ENCODE data around the gene EIF2AK3.

EIF2AK3 gene

DNA sequence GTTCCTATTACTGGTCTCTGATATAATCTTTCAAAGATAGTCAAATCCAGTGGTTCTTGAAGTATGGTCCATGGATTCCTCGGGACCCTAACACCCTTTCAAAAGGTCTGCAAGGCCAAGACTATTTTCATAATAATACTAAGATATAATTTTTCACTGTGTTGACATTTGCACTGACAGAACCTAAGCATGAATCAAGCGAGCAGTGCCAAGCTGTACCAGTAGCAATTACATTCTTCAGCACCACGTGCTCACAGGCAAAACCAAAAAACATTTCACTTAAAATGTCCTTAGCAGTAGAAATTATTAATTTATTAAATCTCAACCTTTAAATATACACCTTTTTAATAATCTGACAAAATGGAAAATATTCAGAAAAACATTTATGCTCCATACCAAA, 59.1 kb downstream of the EIF2AK3 start:
- H3K4me1 ChIP-seq (ENCODE audit: control insufficient read depth, insufficient read depth, low read length), result no peaks in the 10 kb centered on the region
- H3K36me3 ChIP-seq (ENCODE audit: control insufficient read depth in 2 of 2, insufficient read depth in 1 of 2, low read length in 2 of 2), result peaks cover 0 to 25% of the 10 kb centered on the region in 2 experiments; a peak in 2 of 3 replicates
- CTCF ChIA-PET, result interaction anchor here (0.6 kb wide), 1 partner anchor 21 kb away, joined by 3 read pairs; no protein-coding TSS in a partner anchor
- H3K9me3 ChIP-seq (ENCODE audit: control insufficient read depth, insufficient read depth, low read depth, low read length), result no peaks in the 10 kb centered on the region
- TF ChIP-seq, protein P1, sequence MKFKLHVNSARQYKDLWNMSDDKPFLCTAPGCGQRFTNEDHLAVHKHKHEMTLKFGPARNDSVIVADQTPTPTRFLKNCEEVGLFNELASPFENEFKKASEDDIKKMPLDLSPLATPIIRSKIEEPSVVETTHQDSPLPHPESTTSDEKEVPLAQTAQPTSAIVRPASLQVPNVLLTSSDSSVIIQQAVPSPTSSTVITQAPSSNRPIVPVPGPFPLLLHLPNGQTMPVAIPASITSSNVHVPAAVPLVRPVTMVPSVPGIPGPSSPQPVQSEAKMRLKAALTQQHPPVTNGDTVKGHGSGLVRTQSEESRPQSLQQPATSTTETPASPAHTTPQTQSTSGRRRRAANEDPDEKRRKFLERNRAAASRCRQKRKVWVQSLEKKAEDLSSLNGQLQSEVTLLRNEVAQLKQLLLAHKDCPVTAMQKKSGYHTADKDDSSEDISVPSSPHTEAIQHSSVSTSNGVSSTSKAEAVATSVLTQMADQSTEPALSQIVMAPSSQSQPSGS (tag by site-specific recombination; IDR thresholded peaks at IDR 0.05; ENCODE audit: low read depth), result no peak
- TF ChIP-seq ZNF274 (IDR thresholded peaks at IDR 0.05; ENCODE audit: low read length) (no peak), ZNF274 (tag by site-specific recombination; IDR thresholded peaks at IDR 0.05; ENCODE audit: borderline replicate concordance) (no peak), GLI2 (tag by site-specific recombination; IDR thresholded peaks at IDR 0.05; ENCODE audit: borderline replicate concordance, low read depth) (no peak)
- H3K4me3 ChIP-seq (ENCODE audit: low read depth, low read length), result no peak overlapping the region
- POLR2A ChIA-PET, result no interaction called here
- no peak overlapping the region for H3K27ac ChIP-seq (ENCODE audit: extremely low read depth, low read depth, low read length)

DNA sequence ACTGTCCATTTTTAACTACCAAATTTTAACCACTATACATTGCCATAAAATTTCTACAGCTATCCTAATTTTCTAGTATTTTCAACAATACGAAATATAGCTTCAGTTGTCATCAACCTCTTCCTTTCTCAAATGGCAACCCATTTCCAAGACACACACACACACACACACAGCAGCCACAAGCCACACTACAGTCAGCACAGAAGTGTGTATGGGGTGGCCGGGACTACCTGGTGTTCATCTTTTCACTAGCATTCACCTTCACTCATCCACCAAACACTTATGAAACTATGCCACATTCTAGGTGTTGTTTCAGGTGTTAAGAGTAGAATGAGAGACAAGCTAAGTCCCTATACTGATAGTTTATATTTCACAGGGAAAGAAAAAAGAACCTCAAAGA, 62.9 kb downstream of the EIF2AK3 start:
- Histone ChIP-seq H3K4me1 (ENCODE audit: control insufficient read depth, insufficient read depth, low read length) (no peaks in the 10 kb centered on the region), H3K9me3 (ENCODE audit: control insufficient read depth, insufficient read depth, low read depth, low read length) (no peaks in the 10 kb centered on the region), H3K4me3 (ENCODE audit: low read depth, low read length) (no peak overlapping the region), H3K27ac (ENCODE audit: extremely low read depth, low read depth, low read length) (no peak overlapping the region), H3K36me3 (ENCODE audit: control insufficient read depth in 2 of 2, insufficient read depth in 1 of 2, low read length in 2 of 2) (peaks cover 4 to 14% of the 10 kb centered on the region in 2 experiments)
- TF ChIP-seq ZNF146 (tag by site-specific recombination; IDR thresholded peaks at IDR 0.05) (no peak), ZNF521 (tag by site-specific recombination; IDR thresholded peaks at IDR 0.05) (no peak), ZNF416 (tag by site-specific recombination; IDR thresholded peaks at IDR 0.05) (no peak), ZNF391 (tag by site-specific recombination; IDR thresholded peaks at IDR 0.05; ENCODE audit: borderline replicate concordance, low read depth) (no peak), ZNF623 (tag by site-specific recombination; IDR thresholded peaks at IDR 0.05) (no peak), ZNF624 (tag by site-specific recombination; IDR thresholded peaks at IDR 0.05) (no peak), ZNF426 (tag by site-specific recombination; IDR thresholded peaks at IDR 0.05) (no peak), ZNF621 (tag by site-specific recombination; IDR thresholded peaks at IDR 0.05) (no peak), ZNF701 (tag by site-specific recombination; IDR thresholded peaks at IDR 0.05) (no peak), GLIS2 (tag by site-specific recombination; IDR thresholded peaks at IDR 0.05) (no peak), ZNF157 (tag by site-specific recombination; IDR thresholded peaks at IDR 0.05) (no peak), ZNF121 (tag by site-specific recombination; IDR thresholded peaks at IDR 0.05) (no peak)
- TF ChIP-seq, protein P2, sequence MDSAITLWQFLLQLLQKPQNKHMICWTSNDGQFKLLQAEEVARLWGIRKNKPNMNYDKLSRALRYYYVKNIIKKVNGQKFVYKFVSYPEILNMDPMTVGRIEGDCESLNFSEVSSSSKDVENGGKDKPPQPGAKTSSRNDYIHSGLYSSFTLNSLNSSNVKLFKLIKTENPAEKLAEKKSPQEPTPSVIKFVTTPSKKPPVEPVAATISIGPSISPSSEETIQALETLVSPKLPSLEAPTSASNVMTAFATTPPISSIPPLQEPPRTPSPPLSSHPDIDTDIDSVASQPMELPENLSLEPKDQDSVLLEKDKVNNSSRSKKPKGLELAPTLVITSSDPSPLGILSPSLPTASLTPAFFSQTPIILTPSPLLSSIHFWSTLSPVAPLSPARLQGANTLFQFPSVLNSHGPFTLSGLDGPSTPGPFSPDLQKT (IDR thresholded peaks at IDR 0.05; ENCODE audit: borderline replicate concordance, low read depth, low read length), result no peak
- TF ChIP-seq, protein P3, sequence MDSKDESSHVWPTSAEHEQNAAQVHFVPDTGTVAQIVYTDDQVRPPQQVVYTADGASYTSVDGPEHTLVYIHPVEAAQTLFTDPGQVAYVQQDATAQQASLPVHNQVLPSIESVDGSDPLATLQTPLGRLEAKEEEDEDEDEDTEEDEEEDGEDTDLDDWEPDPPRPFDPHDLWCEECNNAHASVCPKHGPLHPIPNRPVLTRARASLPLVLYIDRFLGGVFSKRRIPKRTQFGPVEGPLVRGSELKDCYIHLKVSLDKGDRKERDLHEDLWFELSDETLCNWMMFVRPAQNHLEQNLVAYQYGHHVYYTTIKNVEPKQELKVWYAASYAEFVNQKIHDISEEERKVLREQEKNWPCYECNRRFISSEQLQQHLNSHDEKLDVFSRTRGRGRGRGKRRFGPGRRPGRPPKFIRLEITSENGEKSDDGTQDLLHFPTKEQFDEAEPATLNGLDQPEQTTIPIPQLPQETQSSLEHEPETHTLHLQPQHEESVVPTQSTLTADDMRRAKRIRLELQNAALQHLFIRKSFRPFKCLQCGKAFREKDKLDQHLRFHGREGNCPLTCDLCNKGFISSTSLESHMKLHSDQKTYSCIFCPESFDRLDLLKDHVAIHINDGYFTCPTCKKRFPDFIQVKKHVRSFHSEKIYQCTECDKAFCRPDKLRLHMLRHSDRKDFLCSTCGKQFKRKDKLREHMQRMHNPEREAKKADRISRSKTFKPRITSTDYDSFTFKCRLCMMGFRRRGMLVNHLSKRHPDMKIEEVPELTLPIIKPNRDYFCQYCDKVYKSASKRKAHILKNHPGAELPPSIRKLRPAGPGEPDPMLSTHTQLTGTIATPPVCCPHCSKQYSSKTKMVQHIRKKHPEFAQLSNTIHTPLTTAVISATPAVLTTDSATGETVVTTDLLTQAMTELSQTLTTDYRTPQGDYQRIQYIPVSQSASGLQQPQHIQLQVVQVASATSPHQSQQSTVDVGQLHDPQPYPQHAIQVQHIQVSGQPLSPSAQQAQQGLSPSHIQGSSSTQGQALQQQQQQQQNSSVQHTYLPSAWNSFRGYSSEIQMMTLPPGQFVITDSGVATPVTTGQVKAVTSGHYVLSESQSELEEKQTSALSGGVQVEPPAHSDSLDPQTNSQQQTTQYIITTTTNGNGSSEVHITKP (tag by site-specific recombination; IDR thresholded peaks at IDR 0.05), result no peak
- TF ChIP-seq, protein P4, sequence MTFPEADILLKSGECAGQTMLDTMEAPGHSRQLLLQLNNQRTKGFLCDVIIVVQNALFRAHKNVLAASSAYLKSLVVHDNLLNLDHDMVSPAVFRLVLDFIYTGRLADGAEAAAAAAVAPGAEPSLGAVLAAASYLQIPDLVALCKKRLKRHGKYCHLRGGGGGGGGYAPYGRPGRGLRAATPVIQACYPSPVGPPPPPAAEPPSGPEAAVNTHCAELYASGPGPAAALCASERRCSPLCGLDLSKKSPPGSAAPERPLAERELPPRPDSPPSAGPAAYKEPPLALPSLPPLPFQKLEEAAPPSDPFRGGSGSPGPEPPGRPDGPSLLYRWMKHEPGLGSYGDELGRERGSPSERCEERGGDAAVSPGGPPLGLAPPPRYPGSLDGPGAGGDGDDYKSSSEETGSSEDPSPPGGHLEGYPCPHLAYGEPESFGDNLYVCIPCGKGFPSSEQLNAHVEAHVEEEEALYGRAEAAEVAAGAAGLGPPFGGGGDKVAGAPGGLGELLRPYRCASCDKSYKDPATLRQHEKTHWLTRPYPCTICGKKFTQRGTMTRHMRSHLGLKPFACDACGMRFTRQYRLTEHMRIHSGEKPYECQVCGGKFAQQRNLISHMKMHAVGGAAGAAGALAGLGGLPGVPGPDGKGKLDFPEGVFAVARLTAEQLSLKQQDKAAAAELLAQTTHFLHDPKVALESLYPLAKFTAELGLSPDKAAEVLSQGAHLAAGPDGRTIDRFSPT (tag by site-specific recombination; IDR thresholded peaks at IDR 0.05), result no peak
- TF ChIP-seq, protein P5, sequence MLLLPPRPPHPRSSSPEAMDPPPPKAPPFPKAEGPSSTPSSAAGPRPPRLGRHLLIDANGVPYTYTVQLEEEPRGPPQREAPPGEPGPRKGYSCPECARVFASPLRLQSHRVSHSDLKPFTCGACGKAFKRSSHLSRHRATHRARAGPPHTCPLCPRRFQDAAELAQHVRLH (tag by site-specific recombination; IDR thresholded peaks at IDR 0.05), result no peak
- CTCF ChIA-PET, result interaction anchor here (0.6 to 1.0 kb wide), 4 partner anchors 105 to 373 kb away, joined by 3 to 5 read pairs (median 4); no protein-coding TSS in a partner anchor
- POLR2A ChIA-PET, result no interaction called here
